Measurements from ENCODE around the gene CAMTA1.

- TF ChIP-seq CTCF (IDR thresholded peaks at IDR 0.05 in 2 of 3, conservative IDR thresholded peaks at IDR 0.05 in 1 of 3; ENCODE audit: borderline replicate concordance in 1 of 3, insufficient read depth in 1 of 3, low read depth in 2 of 3, low read length in 2 of 3) (no peak), POLR2A (IDR thresholded peaks at IDR 0.05; ENCODE audit: borderline replicate concordance, extremely low read depth, insufficient read depth, insufficient read length) (no peak), YY1 (IDR thresholded peaks at IDR 0.05; ENCODE audit: extremely low read depth, insufficient replicate concordance, low read depth, low read length) (no peak), REST (IDR thresholded peaks at IDR 0.05; ENCODE audit: low read depth) (no peak), EZH2 (IDR thresholded peaks at IDR 0.05) (no peak), RAD21 (IDR thresholded peaks at IDR 0.05; ENCODE audit: low read depth) (no peak), CEBPB (IDR thresholded peaks at IDR 0.05; ENCODE audit: low read depth) (no peak), POLR2AphosphoS5 (IDR thresholded peaks at IDR 0.05; ENCODE audit: low read depth, low read length) (no peak), ATF3 (IDR thresholded peaks at IDR 0.05) (no peak), MAX (IDR thresholded peaks at IDR 0.05) (no peak), JUND (IDR thresholded peaks at IDR 0.05) (no peak), ZNF274 (IDR thresholded peaks at IDR 0.05; ENCODE audit: low read depth, low read length) (no peak), EZH2phosphoT487 (IDR thresholded peaks at IDR 0.05; ENCODE audit: borderline replicate concordance) (no peak)
Measured at GRCh38 chr1:6832531-6833188, 47.4 kb downstream of the CAMTA1 start.

All from HCT116 (cell line).